ENCODE results near the gene TNFRSF4. TPM values are rescaled to one million over a fixed set of nuclear protein-coding genes. Genes with fewer than 3 reads are reported as not detected.

Gene TNFRSF4
- polyA plus RNA-seq, 3 donors: 1.1 to 3.0 (median 2.4) TPM

DNA sequence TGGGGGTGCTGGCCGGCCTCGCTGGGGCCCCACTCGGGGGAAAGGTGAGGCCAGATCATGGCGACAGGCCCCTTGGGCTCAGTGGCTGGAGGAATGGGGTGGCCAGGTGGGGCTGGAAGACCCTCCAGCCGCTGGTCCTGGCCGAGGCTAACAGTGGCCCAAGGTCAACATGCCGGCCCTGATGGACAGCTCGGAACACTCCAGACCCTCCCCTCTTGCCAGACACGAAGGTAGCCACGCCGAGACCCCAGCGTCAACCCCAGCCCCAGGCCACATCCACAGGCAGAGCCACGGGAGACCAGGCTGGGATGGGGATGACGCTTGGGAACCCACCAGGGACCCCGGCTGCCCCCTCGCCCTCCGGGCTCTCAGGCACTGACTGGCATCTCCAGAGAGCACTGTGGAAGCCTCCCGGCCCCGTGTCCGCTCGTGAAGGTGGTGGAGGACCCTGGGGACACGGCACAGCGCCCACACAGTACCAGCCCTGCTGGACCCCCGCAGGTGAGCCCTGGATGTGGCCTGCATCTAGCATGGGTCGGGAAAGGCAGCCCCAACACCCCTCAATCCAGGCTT, 33.5 kb upstream of the TNFRSF4 start:
- no peak for DNase-seq (ENCODE audit: extremely low read depth in 1 of 11, low read depth in 9 of 11, low spot score in 4 of 11)

DNA sequence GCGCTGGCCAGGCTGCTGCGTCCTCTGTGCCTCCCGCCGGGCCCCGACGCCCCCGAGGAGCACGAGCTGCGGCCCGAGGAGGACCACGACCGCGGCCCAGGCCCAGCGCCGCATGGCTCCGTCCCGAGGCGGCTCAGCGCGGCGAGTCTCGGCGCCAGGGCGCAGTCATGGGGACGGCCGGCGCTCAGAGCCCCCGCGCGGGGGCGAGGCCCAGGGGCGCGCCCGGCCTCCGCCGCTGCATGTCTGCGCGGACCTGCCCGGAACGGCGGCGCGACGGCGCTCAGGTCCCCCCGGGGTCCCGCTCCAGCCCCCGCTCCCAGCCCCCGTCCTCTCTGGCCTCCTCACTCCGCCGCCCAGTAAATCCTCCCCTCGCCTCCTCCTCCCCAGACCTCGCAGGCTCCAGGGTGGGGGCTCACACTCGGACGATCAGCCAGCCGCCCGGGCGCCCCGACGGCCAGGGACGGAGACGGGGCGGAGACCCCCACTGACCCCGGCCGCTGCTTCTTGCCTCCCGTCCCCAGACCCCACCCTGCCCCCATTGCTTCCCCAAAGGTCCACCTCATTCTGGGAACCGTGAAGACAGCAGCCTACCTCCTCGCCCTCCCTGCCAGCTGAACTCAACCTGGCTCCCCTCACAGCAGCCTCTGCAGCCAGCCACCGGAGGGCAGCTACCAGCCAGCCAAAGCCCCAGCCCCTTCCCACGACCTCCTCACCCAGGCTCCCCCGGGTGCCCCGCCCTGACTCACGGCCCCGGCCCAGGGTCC, 32.8 kb upstream of the TNFRSF4 start, which contains the start of gene C1QTNF12:
Gene C1QTNF12 (minus strand): TSS at position 146 of the 764 bp plus-strand sequence. CDS start 32 bp downstream, at position 114.
- no peak for DNase-seq (ENCODE audit: extremely low read depth in 1 of 11, low read depth in 9 of 11, low spot score in 4 of 11)

DNA sequence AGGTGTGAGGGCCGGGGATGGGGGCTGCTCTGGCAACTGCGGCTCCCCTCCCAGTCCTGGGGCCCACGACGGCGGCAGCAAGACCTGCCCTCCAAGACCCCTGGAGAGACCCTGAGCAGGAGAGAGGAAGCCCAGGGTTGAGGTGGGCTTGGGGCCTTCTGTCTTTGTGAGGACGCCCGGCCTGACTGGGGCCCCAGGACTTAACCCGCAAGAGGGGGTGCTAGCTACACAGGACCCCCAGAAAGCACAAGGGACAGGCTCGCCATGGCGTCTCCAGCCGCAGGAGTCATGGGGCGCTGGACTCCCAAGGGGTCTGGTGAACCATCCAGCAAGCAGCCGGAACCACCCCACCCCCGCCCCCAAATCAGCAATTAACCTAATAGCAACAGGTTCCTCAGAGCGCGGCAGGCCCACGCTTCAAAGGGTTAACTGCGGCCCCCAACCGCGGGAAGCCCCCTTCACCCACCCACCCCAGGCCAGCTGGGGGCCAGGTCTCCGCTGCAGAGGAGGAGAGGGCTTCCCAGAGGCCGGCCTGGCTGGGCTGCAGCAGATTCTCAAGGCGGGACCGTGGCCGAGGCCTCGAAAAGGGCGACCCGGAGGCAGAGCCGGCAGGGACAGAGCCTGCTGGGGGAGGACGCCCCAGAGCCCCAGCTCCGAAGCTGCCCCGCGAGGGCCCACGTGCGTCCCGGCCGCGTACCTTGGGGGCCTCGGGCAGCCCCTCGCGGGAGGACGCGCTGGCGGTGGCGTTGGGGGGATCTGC, 32.0 kb upstream of the TNFRSF4 start:
- no peak for DNase-seq (ENCODE audit: extremely low read depth in 1 of 11, low read depth in 9 of 11, low spot score in 4 of 11)

DNA sequence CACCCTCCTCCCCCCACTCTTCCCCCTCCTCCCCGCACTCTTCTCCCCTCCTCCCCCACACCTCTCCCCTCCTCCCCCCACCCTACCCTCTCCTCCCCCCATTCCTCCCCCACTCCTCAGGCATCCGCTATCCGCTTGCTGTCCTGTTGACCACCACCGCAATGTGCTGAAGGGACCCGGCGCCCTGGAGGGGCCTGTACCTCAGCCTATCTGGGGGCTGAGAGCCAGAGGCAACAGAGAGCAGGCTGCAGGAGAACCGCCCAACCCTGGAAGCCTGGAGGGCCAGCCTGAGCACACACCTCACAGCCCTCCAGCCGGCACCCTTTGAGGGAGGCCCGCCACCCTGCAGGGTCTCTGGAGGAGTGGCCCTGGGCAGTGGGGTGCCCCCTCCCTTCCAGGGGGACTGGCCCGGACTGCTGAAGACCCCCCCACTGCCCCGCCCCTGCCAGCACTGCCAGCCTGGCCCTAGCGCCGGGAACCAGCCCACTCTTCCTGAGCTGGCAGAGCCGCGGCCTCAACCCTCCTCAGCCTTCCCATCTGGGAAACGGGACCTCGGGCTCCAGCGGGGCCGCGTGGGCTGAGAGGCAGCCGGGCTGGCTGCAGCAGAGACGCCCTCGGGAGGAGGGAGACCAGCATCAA, 31.3 kb upstream of the TNFRSF4 start:
- DNase-seq (ENCODE audit: extremely low read depth in 1 of 11, low read depth in 9 of 11, low spot score in 4 of 11): no peak

- no peak for DNase-seq (ENCODE audit: extremely low read depth in 1 of 11, low read depth in 9 of 11, low spot score in 4 of 11)
Observed at GRCh38 chr1:1244192-1244811, 30.3 kb upstream of the TNFRSF4 start.

GRCh38 chr1:1243807-1244191, 29.8 kb upstream of the TNFRSF4 start:
- DNase-seq (ENCODE audit: extremely low read depth in 1 of 11, low read depth in 9 of 11, low spot score in 4 of 11): no peak

- DNase-seq (ENCODE audit: extremely low read depth in 1 of 11, low read depth in 9 of 11, low spot score in 4 of 11): no peak
Observed at GRCh38 chr1:1243266-1243660, 29.3 kb upstream of the TNFRSF4 start.

GRCh38 chr1:1242461-1243265, 28.7 kb upstream of the TNFRSF4 start:
- DNase-seq (ENCODE audit: extremely low read depth in 1 of 11, low read depth in 9 of 11, low spot score in 4 of 11): no peak

DNA sequence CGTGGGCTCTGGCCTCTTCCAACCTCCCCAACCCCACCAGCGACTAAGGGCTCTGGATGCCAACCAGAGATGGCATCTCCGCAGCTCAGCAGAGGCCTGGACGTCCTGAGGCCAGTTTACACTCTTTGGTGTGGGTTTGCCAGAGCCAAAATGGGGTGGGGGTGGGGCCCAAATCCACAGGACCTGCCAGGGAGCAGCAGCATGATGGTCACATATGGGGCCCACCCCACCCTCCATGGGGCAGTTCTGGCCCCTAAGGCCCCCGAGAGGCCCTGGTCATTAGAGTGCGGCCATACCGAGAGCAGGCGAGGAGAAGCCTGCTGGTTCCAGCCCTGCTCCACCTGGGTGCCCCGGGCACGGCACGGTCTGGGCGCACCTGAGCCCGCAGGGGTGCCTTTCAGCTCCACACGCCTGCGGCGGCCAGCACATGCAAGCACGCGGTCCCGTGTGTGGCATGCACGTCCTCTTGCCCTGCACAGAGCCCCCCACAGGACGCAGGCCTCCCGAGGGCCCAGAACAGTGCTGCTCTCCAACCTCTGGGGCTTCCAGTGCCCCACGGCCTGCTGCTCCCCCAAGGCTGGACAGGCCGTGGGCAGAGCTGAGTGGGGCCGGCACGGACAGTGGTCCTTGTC, 27.8 kb upstream of the TNFRSF4 start:
- DNase-seq (ENCODE audit: extremely low read depth in 1 of 11, low read depth in 9 of 11, low spot score in 4 of 11): no peak

- DNase-seq (ENCODE audit: extremely low read depth in 1 of 11, low read depth in 9 of 11, low spot score in 4 of 11): no peak
Observed at GRCh38 chr1:1240822-1241587, 27.1 kb upstream of the TNFRSF4 start.

DNA sequence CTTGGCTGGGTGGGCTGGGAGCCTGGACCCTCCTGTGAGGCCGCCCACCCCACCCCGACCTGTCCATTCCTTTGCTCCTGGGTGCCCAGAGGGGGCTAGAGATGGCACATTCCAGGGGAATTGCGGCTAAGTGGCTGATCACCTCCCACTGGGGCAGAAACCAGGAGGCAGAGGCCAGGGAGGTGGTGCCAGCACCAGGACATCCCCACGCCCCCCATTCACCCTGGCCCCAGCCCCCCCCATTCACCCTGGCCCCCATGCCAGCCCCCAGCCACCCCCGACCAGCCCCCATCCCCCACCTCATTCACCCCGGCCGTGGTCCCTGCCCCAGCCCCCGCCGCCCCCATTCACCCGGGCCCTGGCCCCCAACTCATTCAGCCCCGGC, 26.4 kb upstream of the TNFRSF4 start:
- DNase-seq (ENCODE audit: extremely low read depth in 1 of 11, low read depth in 9 of 11, low spot score in 4 of 11): no peak

DNA sequence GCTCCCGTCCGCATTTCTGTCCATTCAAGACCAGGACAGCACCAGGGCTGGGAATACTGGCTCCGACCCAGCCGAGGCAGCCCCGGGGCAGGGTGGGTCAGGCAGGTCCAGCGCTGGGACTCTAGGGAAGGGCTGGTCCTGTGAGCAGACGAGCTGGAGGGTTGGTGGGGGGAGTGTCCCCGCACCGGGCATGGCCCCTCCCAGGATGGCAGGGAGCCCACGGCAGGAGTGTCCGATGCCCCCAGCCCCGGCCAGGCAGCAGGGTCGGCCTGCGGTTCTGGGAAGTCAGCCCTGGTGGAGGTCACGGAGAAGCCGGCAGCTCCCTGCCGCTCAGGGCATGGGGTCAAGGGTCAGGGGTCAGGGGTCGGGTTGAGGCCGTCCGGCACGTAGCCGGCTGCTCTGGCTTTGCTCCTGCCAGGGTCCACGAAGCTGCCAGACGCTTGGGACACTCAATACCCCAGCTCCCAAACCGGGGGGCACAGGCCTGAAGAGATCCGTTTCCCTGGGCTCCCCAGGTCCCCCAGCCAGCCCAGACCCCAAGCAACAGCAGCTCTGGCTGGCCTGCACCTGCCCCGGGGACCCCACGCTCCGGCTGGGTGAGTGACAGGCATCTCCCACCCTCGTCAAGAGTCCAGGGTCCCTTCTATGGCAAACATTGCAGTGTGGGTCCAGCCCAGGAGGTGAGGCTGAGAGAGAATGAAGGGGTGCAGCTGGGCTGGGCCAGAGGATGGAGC, 25.8 kb upstream of the TNFRSF4 start:
- no peak for DNase-seq (ENCODE audit: extremely low read depth in 1 of 11, low read depth in 9 of 11, low spot score in 4 of 11)

- no peak for DNase-seq (ENCODE audit: extremely low read depth in 1 of 11, low read depth in 9 of 11, low spot score in 4 of 11)
Observed at GRCh38 chr1:1239227-1239613, 25.3 kb upstream of the TNFRSF4 start.

DNA sequence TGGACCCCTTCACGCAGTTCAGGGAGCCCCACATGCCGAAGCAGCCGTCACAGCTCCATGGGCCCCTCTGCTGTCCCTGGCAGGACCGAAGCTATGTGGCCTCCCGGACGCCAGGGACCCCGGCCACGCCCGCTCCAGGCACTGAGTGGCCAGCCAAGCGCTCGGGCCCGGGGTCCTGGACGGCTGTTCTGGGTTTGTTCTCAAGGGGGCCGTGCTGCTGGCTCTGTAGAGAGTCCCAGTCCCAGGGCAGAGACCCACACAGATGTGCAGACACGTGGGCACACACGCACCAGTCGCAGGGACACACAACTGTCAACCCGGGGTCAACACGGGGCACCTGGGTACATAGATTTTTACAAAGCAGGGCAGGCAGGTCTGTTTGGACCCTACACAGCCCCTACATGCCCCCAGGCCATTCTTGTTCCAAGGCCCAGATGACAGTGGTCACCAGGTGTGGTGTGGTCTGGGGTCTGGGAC, 24.8 kb upstream of the TNFRSF4 start:
- DNase-seq (ENCODE audit: extremely low read depth in 1 of 11, low read depth in 9 of 11, low spot score in 4 of 11): no peak

- no peak for DNase-seq (ENCODE audit: extremely low read depth in 1 of 11, low read depth in 9 of 11, low spot score in 4 of 11)
Observed at GRCh38 chr1:1237874-1238701, 24.1 kb upstream of the TNFRSF4 start.

All from renal cortex interstitium (tissue), 11 donors.